GM18508 (cell line): Measurements from ENCODE around the gene NFASC.

Source experiments
- ATAC-seq: cut with Tn5 transposase; IDR thresholded peaks from one replicate; pipeline ENCODE4 v1.9.1; 2021; ENCODE audit warnings: moderate number of reproducible peaks; ENCODE audit not compliant: insufficient read depth, unreplicated experiment

Gene NFASC

GRCh38 chr1:205053296-205053695 lies 182.6 kb downstream of the NFASC start:
- ATAC-seq: no peak

GRCh38 chr1:205054013-205054412 lies 183.4 kb downstream of the NFASC start:
- ATAC-seq: no peak

- ATAC-seq: no peak
These were observed 185.5 kb downstream of the NFASC start for GRCh38 chr1:205056188-205056611.

- ATAC-seq: no peak
These were observed 186.4 kb downstream of the NFASC start for GRCh38 chr1:205056956-205057568.

GRCh38 chr1:205057808-205058575 lies 187.3 kb downstream of the NFASC start:
- ATAC-seq: no peak

- ATAC-seq: no peak
These were observed 188.2 kb downstream of the NFASC start for GRCh38 chr1:205058853-205059252.

GRCh38 chr1:205059660-205060059 lies 189.0 kb downstream of the NFASC start:
- ATAC-seq: no peak

- no peak for ATAC-seq
These were observed 190.1 kb downstream of the NFASC start for GRCh38 chr1:205060746-205061145.

GRCh38 chr1:205061227-205061626 lies 190.6 kb downstream of the NFASC start:
- ATAC-seq: no peak

- ATAC-seq: no peak
These were observed 191.0 kb downstream of the NFASC start for GRCh38 chr1:205061665-205062069.

GRCh38 chr1:205062319-205062718 lies 191.7 kb downstream of the NFASC start:
- ATAC-seq: no peak

GRCh38 chr1:205062895-205063294 lies 192.2 kb downstream of the NFASC start:
- ATAC-seq: no peak

- ATAC-seq: no peak
These were observed 193.6 kb downstream of the NFASC start for GRCh38 chr1:205064301-205064700.

- ATAC-seq: no peak
These were observed 194.2 kb downstream of the NFASC start for GRCh38 chr1:205064741-205065316.

- ATAC-seq: no peak
These were observed 195.0 kb downstream of the NFASC start for GRCh38 chr1:205065666-205066065.

- ATAC-seq: no peak
These were observed 195.6 kb downstream of the NFASC start for GRCh38 chr1:205066141-205066818.

- no peak for ATAC-seq
These were observed 196.4 kb downstream of the NFASC start for GRCh38 chr1:205067031-205067430.

- no peak for ATAC-seq
These were observed 197.3 kb downstream of the NFASC start for GRCh38 chr1:205068001-205068400.

- no peak for ATAC-seq
These were observed 197.9 kb downstream of the NFASC start for GRCh38 chr1:205068457-205069040.

- ATAC-seq: no peak
These were observed 198.9 kb downstream of the NFASC start for GRCh38 chr1:205069371-205070125.
